ENCODE measurements around the gene NARF. TPM values are rescaled to one million over a fixed set of nuclear protein-coding genes. Genes with fewer than 3 reads are reported as not detected.

Gene NARF
- total and polyA plus RNA-seq, 2 of the 8 experiments (the other 6 are each of a cell fraction or from before 2014, with no cell fraction given) = 97.4 to 131 TPM

DNA sequence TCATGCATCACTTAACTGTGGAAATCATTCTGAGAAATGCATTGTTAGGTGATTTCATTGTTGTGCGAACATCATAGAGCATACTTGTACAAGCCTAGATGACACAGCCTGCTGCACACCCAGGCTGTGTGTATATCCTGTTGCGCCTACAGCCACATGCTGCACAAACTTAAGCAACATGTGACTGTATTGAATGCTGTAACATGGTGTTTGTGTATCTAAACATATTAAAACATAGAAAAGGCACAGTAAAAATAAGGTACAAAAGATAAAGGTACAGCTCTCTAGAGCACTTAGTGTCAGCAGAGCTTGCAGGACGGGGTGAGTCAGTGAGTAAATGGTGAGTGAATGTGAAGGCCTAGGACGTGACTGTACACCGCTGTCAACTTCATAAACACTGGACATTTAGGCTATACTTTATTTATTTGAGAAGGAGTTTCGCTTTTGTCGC, 72.9 kb downstream of the NARF start (continued):
- TF ChIP-seq FOSL1 (IDR thresholded peaks at IDR 0.05; ENCODE audit: insufficient read depth, low read depth, low read length) = no peak
